ENCODE measurements around the gene CTDNEP1.

- no peak for TF ChIP-seq POLR2A (IDR thresholded peaks at IDR 0.05)
- no peak for TF ChIP-seq CTCF (IDR thresholded peaks at IDR 0.05)
- TF ChIP-seq POLR2AphosphoS5 (IDR thresholded peaks at IDR 0.05) = no peak
- TF ChIP-seq EP300 (IDR thresholded peaks at IDR 0.05) = no peak
Measured at GRCh38 chr17:7235693-7236665, 15.6 kb downstream of the CTDNEP1 start.

Data from sigmoid colon (tissue), 4 donors.